ENCODE measurements around the gene SKIDA1. TPM values are rescaled to one million over a fixed set of nuclear protein-coding genes. Genes with fewer than 3 reads are reported as not detected.

SKIDA1 gene
- total RNA-seq, 5 donors from 2014 or later (not counting 1 experiment from before 2014, with no cell fraction given): 0.12 to 0.72 (median 0.57) TPM

DNA sequence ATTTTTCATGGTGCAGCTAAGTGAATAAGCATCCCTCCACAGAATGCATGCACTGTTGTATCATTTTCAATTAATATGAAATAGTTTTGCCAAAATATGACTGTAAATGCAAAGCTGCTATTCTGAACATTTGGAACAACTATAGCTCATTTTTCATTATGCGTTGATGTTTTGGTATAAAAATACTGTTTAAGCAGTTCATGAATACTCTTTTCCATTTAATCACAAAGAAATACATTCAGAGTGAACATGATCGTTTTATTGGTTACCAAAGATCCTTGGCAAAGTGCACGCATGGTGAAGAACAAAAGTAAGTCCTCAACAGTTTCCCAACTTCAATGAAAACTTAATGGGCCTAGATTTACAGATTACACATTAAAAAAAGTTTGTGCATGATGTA is 33.1 kb downstream of the SKIDA1 start:
- Mint-ChIP-seq H3K27ac (no peak overlapping the region), H3K4me3 (no peak overlapping the region), H3K36me3 (no peaks in the 10 kb centered on the region), H3K9me3 (no peaks in the 10 kb centered on the region), H3K4me1 (peaks cover 14 to 16% (median 16%) of the 10 kb centered on the region in 3 donors), H3K27me3 (peaks cover 19 to 34% of the 10 kb centered on the region in 2 donors)
- ChIA-PET POLR2A (interaction anchor here in 1 of 2 donors (0.5 to 0.6 kb wide), 3 partner anchors 22 to 197 kb away, joined by 3 to 8 read pairs (median 6); no protein-coding TSS in a partner anchor), CTCF (interaction anchor here (0.6 to 1.5 kb wide), 2 partner anchors 256 to 461 kb away, joined by 3 to 4 read pairs; no protein-coding TSS in a partner anchor)
- no CpG with 5 or more reads among the region's 3 CpGs for WGBS (ENCODE audit: insufficient coverage)
- H3K4me3 ChIP-seq (ENCODE audit: control insufficient read depth in 1 of 2, extremely low read depth in 1 of 2, low read length in 1 of 2): no peak overlapping the region
- DNase-seq (no peak), ATAC-seq (replicated peaks in 1 of 4) (no peak)
- H3K36me3 ChIP-seq (ENCODE audit: control insufficient read depth in 2 of 2, extremely low read depth in 1 of 2, insufficient read depth in 1 of 2, low read length in 1 of 2): no peaks in the 10 kb centered on the region
- H3K4me1 ChIP-seq (ENCODE audit: control insufficient read depth in 1 of 2, extremely low read depth in 1 of 2, insufficient read depth in 2 of 2, low read length in 2 of 2): peaks cover 10 to 35% of the 10 kb centered on the region in 2 experiments
- H3K9me3 ChIP-seq: no peaks in the 10 kb centered on the region
- H3K27me3 ChIP-seq (replicated peaks in 1 of 2; ENCODE audit: control insufficient read depth in 2 of 2, extremely low read depth in 1 of 2, insufficient read depth in 2 of 2, low read length in 1 of 2): peaks cover 0 to 46% of the 10 kb centered on the region in 2 experiments
- H3K27ac ChIP-seq (ENCODE audit: low read length): no peak overlapping the region

DNA sequence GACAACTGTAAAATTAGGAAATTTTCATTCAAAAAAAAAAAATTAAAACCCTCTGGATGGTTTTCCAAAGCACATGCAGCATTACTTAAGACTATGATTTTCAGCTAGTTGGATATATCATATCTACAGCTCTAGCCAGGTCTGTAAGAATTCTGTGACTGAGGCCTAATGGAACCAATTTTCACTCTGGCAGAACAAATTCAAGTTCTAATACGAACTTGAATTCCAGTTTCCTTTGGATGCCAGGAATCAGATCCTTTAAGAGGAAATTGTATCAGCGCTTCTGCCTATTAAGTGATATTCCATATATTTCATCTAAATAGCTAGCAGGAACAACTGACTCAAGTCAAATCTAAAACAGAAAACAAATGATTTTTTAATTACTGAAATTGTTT is 34.8 kb downstream of the SKIDA1 start:
- ATAC-seq (replicated peaks in 1 of 4): no peak
- Histone ChIP-seq H3K9me3 (no peaks in the 10 kb centered on the region), H3K4me1 (ENCODE audit: control insufficient read depth in 1 of 2, extremely low read depth in 1 of 2, insufficient read depth in 2 of 2, low read length in 2 of 2) (peaks cover 3 to 19% of the 10 kb centered on the region in 2 experiments), H3K27ac (ENCODE audit: low read length) (no peak overlapping the region), H3K4me3 (ENCODE audit: control insufficient read depth in 1 of 2, extremely low read depth in 1 of 2, low read length in 1 of 2) (no peak overlapping the region), H3K36me3 (ENCODE audit: control insufficient read depth in 2 of 2, extremely low read depth in 1 of 2, insufficient read depth in 1 of 2, low read length in 1 of 2) (no peaks in the 10 kb centered on the region), H3K27me3 (replicated peaks in 1 of 2; ENCODE audit: control insufficient read depth in 2 of 2, extremely low read depth in 1 of 2, insufficient read depth in 2 of 2, low read length in 1 of 2) (peaks cover 0 to 34% of the 10 kb centered on the region in 2 experiments)
- Mint-ChIP-seq H3K9me3 (no peaks in the 10 kb centered on the region), H3K27me3 (peaks cover 21 to 30% of the 10 kb centered on the region in 2 donors), H3K4me3 (no peak overlapping the region), H3K27ac (no peak overlapping the region), H3K36me3 (no peaks in the 10 kb centered on the region), H3K4me1 (peaks cover 11 to 14% (median 13%) of the 10 kb centered on the region in 3 donors)
- CTCF ChIA-PET: interaction anchor here in 1 of 2 donors (0.6 kb wide), 1 partner anchor 938 kb away, joined by 3 read pairs; no protein-coding TSS in a partner anchor
- no peak for DNase-seq
- WGBS (ENCODE audit: insufficient coverage): no CpG with 5 or more reads among the region's 2 CpGs
- POLR2A ChIA-PET: interaction anchor here in 1 of 2 donors (0.6 kb wide), 1 partner anchor 738 kb away, joined by 3 read pairs; no protein-coding TSS in a partner anchor

DNA sequence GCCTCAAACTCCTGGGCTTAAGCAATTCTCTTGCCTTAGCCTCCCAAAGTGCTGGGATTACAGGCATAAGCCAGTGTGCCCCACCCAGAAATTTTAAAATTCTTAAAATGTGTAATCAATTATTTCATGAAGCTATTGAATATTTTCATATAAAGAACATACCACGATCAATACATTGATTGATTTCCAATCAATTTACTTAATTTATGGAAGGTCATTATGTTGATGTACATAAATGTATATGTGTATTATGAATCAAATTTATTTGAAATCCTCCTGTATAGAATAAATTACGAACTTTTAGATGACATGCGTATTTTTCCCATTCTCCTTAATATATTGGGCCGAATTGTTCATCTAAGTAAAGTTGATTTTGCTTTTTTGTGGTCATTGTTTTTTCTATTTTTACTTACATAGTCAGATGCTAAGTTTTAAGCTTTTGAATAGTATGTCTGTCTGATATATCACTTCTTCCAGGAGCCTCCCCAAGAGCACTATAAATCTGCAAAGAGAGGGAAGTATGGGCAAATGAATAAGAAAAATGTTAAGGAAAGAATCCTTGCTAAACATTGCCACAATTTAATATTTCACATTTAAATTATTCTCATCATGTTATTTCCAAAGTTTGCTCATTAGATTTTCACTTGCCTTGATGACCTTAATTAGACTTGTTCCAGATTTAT is 35.3 kb downstream of the SKIDA1 start:
- H3K36me3 ChIP-seq (ENCODE audit: control insufficient read depth in 2 of 2, extremely low read depth in 1 of 2, insufficient read depth in 1 of 2, low read length in 1 of 2): no peaks in the 10 kb centered on the region
- CTCF ChIA-PET: interaction anchor here (0.6 kb wide), 3 partner anchors 215 to 1499 kb away, joined by 3 to 8 read pairs (median 3); no protein-coding TSS in a partner anchor
- H3K36me3 Mint-ChIP-seq: no peaks in the 10 kb centered on the region
- no peak overlapping the region for H3K4me3 Mint-ChIP-seq
- H3K27me3 ChIP-seq (replicated peaks in 1 of 2; ENCODE audit: control insufficient read depth in 2 of 2, extremely low read depth in 1 of 2, insufficient read depth in 2 of 2, low read length in 1 of 2): peaks cover 0 to 30% of the 10 kb centered on the region in 2 experiments
- H3K27ac ChIP-seq (ENCODE audit: low read length): no peak overlapping the region
- no peak for ATAC-seq (replicated peaks in 1 of 4)
- H3K27me3 Mint-ChIP-seq: peaks cover 21 to 27% of the 10 kb centered on the region in 2 donors
- POLR2A ChIA-PET: interaction anchor here in 1 of 2 donors (0.6 kb wide), 1 partner anchor 739 kb away, joined by 3 read pairs; no protein-coding TSS in a partner anchor
- no peak overlapping the region for H3K4me3 ChIP-seq (ENCODE audit: control insufficient read depth in 1 of 2, extremely low read depth in 1 of 2, low read length in 1 of 2)
- no peak overlapping the region for H3K27ac Mint-ChIP-seq
- H3K9me3 ChIP-seq: no peaks in the 10 kb centered on the region
- peaks cover 7 to 9% (median 9%) of the 10 kb centered on the region in 3 donors for H3K4me1 Mint-ChIP-seq
- DNase-seq: no peak
- H3K4me1 ChIP-seq (ENCODE audit: control insufficient read depth in 1 of 2, extremely low read depth in 1 of 2, insufficient read depth in 2 of 2, low read length in 2 of 2): peaks cover 3 to 15% of the 10 kb centered on the region in 2 experiments
- WGBS (ENCODE audit: insufficient coverage): no CpG with 5 or more reads among the region's 4 CpGs
- no peaks in the 10 kb centered on the region for H3K9me3 Mint-ChIP-seq

DNA sequence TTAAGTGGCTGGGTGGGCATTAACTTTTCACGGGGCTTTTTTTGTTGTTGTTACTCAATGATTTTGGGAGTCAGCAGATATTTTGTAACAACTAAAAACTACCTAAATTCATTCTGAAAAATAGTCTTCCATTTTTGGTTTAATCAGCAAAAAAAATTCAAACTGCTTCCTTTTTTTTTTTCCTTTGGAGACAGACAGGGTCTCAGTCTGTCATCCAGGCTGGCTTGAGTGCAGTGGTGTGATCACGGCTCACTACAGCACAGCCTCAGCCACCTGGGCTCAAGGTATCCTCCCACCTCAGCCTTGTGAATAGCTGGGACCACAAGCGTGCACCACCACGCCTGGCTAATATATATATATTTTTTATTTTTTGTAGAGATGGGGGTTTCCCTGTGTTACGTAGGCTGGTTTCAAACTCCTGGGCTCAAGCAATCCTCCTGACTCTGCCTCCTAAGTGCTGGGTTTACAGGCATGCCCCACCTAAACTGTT is 36.5 kb downstream of the SKIDA1 start:
- no peak overlapping the region for H3K4me3 Mint-ChIP-seq
- H3K9me3 Mint-ChIP-seq: no peaks in the 10 kb centered on the region
- POLR2A ChIA-PET: interaction anchor here (0.5 to 0.7 kb wide), 2 partner anchors 38 to 1108 kb away, joined by 3 to 5 read pairs; no protein-coding TSS in a partner anchor
- WGBS (ENCODE audit: insufficient coverage): no CpG with 5 or more reads among the region's 5 CpGs
- H3K36me3 Mint-ChIP-seq: no peaks in the 10 kb centered on the region
- Histone ChIP-seq H3K4me1 (ENCODE audit: control insufficient read depth in 1 of 2, extremely low read depth in 1 of 2, insufficient read depth in 2 of 2, low read length in 2 of 2) (peaks cover 0 to 3% of the 10 kb centered on the region in 2 experiments), H3K9me3 (no peaks in the 10 kb centered on the region), H3K36me3 (ENCODE audit: control insufficient read depth in 2 of 2, extremely low read depth in 1 of 2, insufficient read depth in 1 of 2, low read length in 1 of 2) (no peaks in the 10 kb centered on the region), H3K27ac (ENCODE audit: low read length) (no peak overlapping the region), H3K4me3 (ENCODE audit: control insufficient read depth in 1 of 2, extremely low read depth in 1 of 2, low read length in 1 of 2) (no peak overlapping the region), H3K27me3 (replicated peaks in 1 of 2; ENCODE audit: control insufficient read depth in 2 of 2, extremely low read depth in 1 of 2, insufficient read depth in 2 of 2, low read length in 1 of 2) (peaks cover 0 to 18% of the 10 kb centered on the region in 2 experiments)
- H3K27me3 Mint-ChIP-seq: peaks cover 18 to 22% of the 10 kb centered on the region in 2 donors
- DNase-seq: no peak
- ATAC-seq (replicated peaks in 1 of 4): no peak
- peaks cover 1 to 5% (median 3%) of the 10 kb centered on the region in 3 donors for H3K4me1 Mint-ChIP-seq
- H3K27ac Mint-ChIP-seq: no peak overlapping the region
- CTCF ChIA-PET: interaction anchor here in 1 of 2 donors (0.6 to 0.7 kb wide), 2 partner anchors 40 to 881 kb away, joined by 3 read pairs; no protein-coding TSS in a partner anchor

DNA sequence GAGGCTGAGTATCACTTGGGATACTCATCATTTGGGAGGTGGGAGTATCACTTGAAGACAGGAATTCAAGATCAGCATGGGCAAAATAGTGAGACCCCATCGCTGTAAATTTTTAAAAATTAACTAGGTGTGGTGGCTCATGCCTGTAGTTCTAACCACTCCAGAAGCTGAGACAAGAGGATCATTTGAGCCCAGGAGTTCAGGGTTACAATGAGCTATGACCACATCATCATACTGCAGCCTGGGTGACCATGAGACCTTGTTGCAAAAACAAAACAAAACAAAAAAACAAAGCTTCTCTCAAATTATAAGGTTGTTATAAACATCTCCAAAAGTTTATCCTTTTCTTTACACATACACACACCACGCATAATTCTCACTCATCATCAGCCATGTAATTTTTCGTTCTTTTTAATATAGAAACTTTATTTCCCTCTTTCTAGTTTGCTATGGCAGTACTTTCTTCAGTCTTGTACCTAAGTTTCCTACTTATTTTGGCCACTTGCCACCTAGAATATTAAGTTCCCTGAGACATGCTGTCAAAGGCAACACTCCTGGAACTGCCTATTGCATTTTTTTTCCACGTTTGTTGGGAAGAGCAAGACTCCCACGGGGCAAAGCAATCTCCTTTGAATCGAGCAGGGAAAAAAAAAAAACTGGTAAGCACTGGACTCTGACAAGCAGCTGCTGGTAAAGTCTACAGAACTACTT is 37.1 kb downstream of the SKIDA1 start:
- no peak for ATAC-seq (replicated peaks in 1 of 4)
- 80% methylated on average over 1 of the region's 6 CpGs for WGBS (ENCODE audit: insufficient coverage)
- H3K4me3 Mint-ChIP-seq: no peak overlapping the region
- POLR2A ChIA-PET: no interaction called here
- peaks cover 12 to 18% of the 10 kb centered on the region in 2 donors for H3K27me3 Mint-ChIP-seq
- no peaks in the 10 kb centered on the region for H3K9me3 ChIP-seq
- CTCF ChIA-PET: interaction anchor here in 1 of 2 donors (0.6 kb wide), 2 partner anchors 41 to 782 kb away, joined by 3 to 4 read pairs; no protein-coding TSS in a partner anchor
- no peaks in the 10 kb centered on the region for H3K4me1 Mint-ChIP-seq
- H3K27ac Mint-ChIP-seq: no peak overlapping the region
- peaks cover 0 to 12% of the 10 kb centered on the region in 2 experiments for H3K27me3 ChIP-seq (replicated peaks in 1 of 2; ENCODE audit: control insufficient read depth in 2 of 2, extremely low read depth in 1 of 2, insufficient read depth in 2 of 2, low read length in 1 of 2)
- H3K27ac ChIP-seq (ENCODE audit: low read length): no peak overlapping the region
- H3K9me3 Mint-ChIP-seq: no peaks in the 10 kb centered on the region
- no peaks in the 10 kb centered on the region for H3K4me1 ChIP-seq (ENCODE audit: control insufficient read depth in 1 of 2, extremely low read depth in 1 of 2, insufficient read depth in 2 of 2, low read length in 2 of 2)
- no peak overlapping the region for H3K4me3 ChIP-seq (ENCODE audit: control insufficient read depth in 1 of 2, extremely low read depth in 1 of 2, low read length in 1 of 2)
- H3K36me3 ChIP-seq (ENCODE audit: control insufficient read depth in 2 of 2, extremely low read depth in 1 of 2, insufficient read depth in 1 of 2, low read length in 1 of 2): no peaks in the 10 kb centered on the region
- H3K36me3 Mint-ChIP-seq: no peaks in the 10 kb centered on the region
- no peak for DNase-seq

Measured in T-cell (primary cell).